NCI-H2081 treated with DMSO at 0.1 percent for 48 hours (cell line): ENCODE results near the gene RHOXF1.
"Not testable (repeated sequence)": the region's sequence is repeated elsewhere in the genome, so short reads cannot be mapped to it uniquely, and the experiment has no call there.

Source experiments
- DNase-seq: peaks from one replicate; lab custom pipeline; 2025; lab: John Stamatoyannopoulos, UW

Gene RHOXF1

GRCh38 chrX:120085553-120086185 lies 30.0 kb downstream of the RHOXF1 start:
- DNase-seq, result not testable (repeated sequence)

DNA sequence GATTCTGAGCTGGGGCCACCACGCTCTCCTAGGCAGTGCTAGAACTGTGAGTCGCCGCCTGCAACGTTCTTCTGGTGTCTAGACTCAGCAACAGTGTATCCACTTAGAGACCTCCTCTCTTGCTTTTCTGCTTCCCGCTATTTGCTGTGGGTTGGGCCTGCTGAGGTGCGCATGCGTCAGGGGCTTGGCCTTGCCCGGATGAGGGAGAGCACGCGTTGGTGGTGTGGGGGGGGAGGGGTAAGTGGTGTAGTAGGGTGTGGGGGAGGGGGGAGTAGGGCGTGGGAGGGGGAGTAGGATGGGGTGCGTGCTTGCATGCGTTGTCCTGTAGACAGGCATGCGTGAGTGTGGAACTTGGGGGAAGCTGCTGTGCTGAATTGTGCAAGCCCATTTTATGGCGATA lies 38.1 kb downstream of the RHOXF1 start, which contains the start of gene RHOXF2B:
RHOXF2B (minus strand) TSS at position 101 of the 400 bp plus-strand sequence. CDS start 138 bp downstream, outside the sequence.
- not testable (repeated sequence) for DNase-seq

- not testable (repeated sequence) for DNase-seq
Measured at GRCh38 chrX:120066169-120066568, 49.5 kb downstream of the RHOXF1 start.
